Measurements from ENCODE around the gene ENGASE.
A peak's percentile ranks its signal among the peaks of the same experiment; 100 is the strongest.

The ENGASE gene

GRCh38 chr17:79113699-79114457 is 39.3 kb downstream of the ENGASE start:
- DNase-seq: no peak

- peak in 20 of 51 donors; percentile 8 to 47 (median 22) for DNase-seq
Measured at GRCh38 chr17:79114458-79115301, 40.1 kb downstream of the ENGASE start.

- DNase-seq: no peak
Measured at GRCh38 chr17:79115487-79115886, 40.9 kb downstream of the ENGASE start.

- no peak for DNase-seq
Measured at GRCh38 chr17:79116575-79117368, 42.1 kb downstream of the ENGASE start.

- no peak for DNase-seq
Measured at GRCh38 chr17:79117905-79118487, 43.4 kb downstream of the ENGASE start.

GRCh38 chr17:79118924-79119323 is 44.3 kb downstream of the ENGASE start:
- DNase-seq: no peak

GRCh38 chr17:79120259-79120658 is 45.6 kb downstream of the ENGASE start:
- DNase-seq: no peak

- no peak for DNase-seq
Measured at GRCh38 chr17:79123988-79124387, 49.4 kb downstream of the ENGASE start.

- DNase-seq: no peak
Measured at GRCh38 chr17:79124513-79125209, 50.0 kb downstream of the ENGASE start.

- peak in 14 of 51 donors; percentile 1 to 33 (median 18) for DNase-seq
Measured at GRCh38 chr17:79125503-79125902, 50.9 kb downstream of the ENGASE start.

- DNase-seq: peak in 1 of 51 donors; percentile 6
Measured at GRCh38 chr17:79126139-79126538, 51.5 kb downstream of the ENGASE start.

- DNase-seq: no peak
Measured at GRCh38 chr17:79127534-79128135, 53.0 kb downstream of the ENGASE start.

GRCh38 chr17:79129523-79129922 is 54.9 kb downstream of the ENGASE start:
- DNase-seq: no peak

- no peak for DNase-seq
Measured at GRCh38 chr17:79130536-79131273, 56.1 kb downstream of the ENGASE start.

- no peak for DNase-seq
Measured at GRCh38 chr17:79131274-79131635, 56.6 kb downstream of the ENGASE start.

- DNase-seq: no peak
Measured at GRCh38 chr17:79131701-79132100, 57.1 kb downstream of the ENGASE start.

GRCh38 chr17:79132271-79133064 is 57.8 kb downstream of the ENGASE start:
- DNase-seq: no peak

GRCh38 chr17:79133214-79133613 is 58.6 kb downstream of the ENGASE start:
- no peak for DNase-seq

- peak in 1 of 51 donors; percentile 74 for DNase-seq
Measured at GRCh38 chr17:79133985-79134384, 59.4 kb downstream of the ENGASE start.

Data from hypothalamus (tissue), 51 donors.